SJSA1 (cell line): ENCODE measurements around the gene SELENOM. TPM values are rescaled to one million over a fixed set of nuclear protein-coding genes. Genes with fewer than 3 reads are reported as not detected.
"Not testable (repeated sequence)": the region's sequence is repeated elsewhere in the genome, so short reads cannot be mapped to it uniquely, and the experiment has no call there.

ENCODE experiments used
- DNase-seq, 2 experiments: peaks; one replicate each; pipeline ENCODE4 v3.0.0-alpha.2; 2015 to 2020; ENCODE audit warnings: low spot score in 2 of 2, low read depth in 1 of 2
- H3K27ac ChIP-seq: fragments of 250-450 bp; sonication (Bioruptor Pico); 2 replicates; pipeline ENCODE4 v1.5.1; 2020; ENCODE audit warnings: mild to moderate bottlenecking, moderate library complexity
- H3K27me3 ChIP-seq: fragments of 250-450 bp; sonication (Bioruptor Pico); replicated peaks from 2 replicates; pipeline ENCODE4 v1.5.1; 2020; ENCODE audit warnings: mild to moderate bottlenecking, moderate library complexity
- H3K36me3 ChIP-seq: fragments of 250-450 bp; sonication (Bioruptor Pico); 2 replicates; pipeline ENCODE4 v1.5.1; 2020; ENCODE audit warnings: mild to moderate bottlenecking
- H3K4me1 ChIP-seq: fragments of 250-450 bp; sonication (Bioruptor Pico); replicated peaks from 2 replicates; pipeline ENCODE4 v1.6.1; 2021; ENCODE audit warnings: mild to moderate bottlenecking
- H3K4me3 ChIP-seq: fragments of 250-450 bp; sonication (Bioruptor Pico); 2 replicates; pipeline ENCODE4 v1.5.1; 2020; ENCODE audit warnings: mild to moderate bottlenecking
- H3K9me3 ChIP-seq: fragments of 250-450 bp; sonication (Bioruptor Pico); replicated peaks from 2 replicates; pipeline ENCODE4 v1.5.1; 2020; ENCODE audit warnings: mild to moderate bottlenecking
- total RNA-seq: library from RNA; depleted of rRNA; stranded (reverse); fragments of >200 nt; shearing (Covaris generic); gene quantifications from 2 replicates; pipeline ENCODE4 v1.2.3, GENCODE V29; 2014

The SELENOM gene
- total RNA-seq, 1 experiment from 2014 or later, result 373 TPM

GRCh38 chr22:31125521-31126117, 18.3 kb upstream of the SELENOM start:
- Histone ChIP-seq H3K27me3 (no peaks in the 10 kb centered on the region), H3K36me3 (no peaks in the 10 kb centered on the region), H3K27ac (no peak overlapping the region), H3K4me1 (peaks cover 6% of the 10 kb centered on the region), H3K9me3 (no peaks in the 10 kb centered on the region), H3K4me3 (no peak overlapping the region)
- no peak for DNase-seq

DNA sequence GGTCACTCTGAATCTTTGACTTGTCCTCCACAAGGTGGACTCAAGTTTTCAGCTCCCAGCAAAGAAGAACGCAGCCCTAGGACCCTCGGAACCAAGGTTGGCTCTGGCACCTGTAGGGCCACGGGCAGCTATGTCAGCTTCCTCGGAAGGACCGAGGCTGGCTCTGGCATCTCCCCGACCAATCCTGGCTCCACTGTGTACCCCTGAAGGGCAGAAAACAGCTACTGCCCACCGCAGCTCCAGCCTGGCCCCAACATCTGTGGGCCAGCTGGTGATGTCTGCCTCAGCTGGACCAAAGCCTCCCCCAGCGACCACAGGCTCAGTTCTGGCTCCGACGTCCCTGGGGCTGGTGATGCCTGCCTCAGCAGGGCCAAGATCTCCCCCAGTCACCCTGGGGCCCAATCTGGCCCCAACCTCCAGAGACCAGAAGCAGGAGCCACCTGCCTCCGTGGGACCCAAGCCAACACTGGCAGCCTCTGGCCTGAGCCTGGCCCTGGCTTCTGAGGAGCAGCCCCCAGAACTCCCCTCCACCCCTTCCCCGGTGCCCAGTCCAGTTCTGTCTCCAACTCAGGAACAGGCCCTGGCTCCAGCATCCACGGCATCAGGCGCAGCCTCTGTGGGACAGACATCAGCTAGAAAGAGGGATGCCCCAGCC, 17.6 kb upstream of the SELENOM start:
- no peak for DNase-seq
- Histone ChIP-seq H3K4me3 (no peak overlapping the region), H3K27me3 (no peaks in the 10 kb centered on the region), H3K36me3 (no peaks in the 10 kb centered on the region), H3K9me3 (no peaks in the 10 kb centered on the region), H3K4me1 (peaks cover 6% of the 10 kb centered on the region), H3K27ac (no peak overlapping the region)

DNA sequence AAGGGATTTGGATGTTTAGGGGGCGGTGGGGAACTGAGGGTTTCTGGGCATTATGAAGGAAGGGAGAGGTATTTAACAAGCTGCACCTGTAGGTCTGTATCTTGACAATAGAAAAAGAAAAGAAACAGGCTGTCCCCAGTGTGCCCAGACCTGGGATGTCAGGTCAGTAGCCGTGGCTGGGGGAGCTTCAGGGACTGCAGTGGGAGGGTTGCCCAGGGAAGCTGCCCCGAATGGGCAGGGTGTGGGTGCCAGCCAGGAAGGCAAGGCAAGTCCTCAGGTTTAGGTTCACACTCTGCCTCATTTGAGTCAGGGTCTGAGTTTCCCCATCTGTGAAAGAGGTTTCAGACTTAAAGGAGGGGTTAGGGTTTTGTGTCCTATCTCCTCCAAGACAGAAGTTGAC, 16.9 kb upstream of the SELENOM start:
- Histone ChIP-seq H3K27me3 (no peaks in the 10 kb centered on the region), H3K4me1 (peaks cover 6% of the 10 kb centered on the region), H3K4me3 (no peak overlapping the region), H3K9me3 (no peaks in the 10 kb centered on the region), H3K27ac (no peak overlapping the region), H3K36me3 (no peaks in the 10 kb centered on the region)
- DNase-seq, result no peak

GRCh38 chr22:31123292-31123602, 15.9 kb upstream of the SELENOM start:
- DNase-seq, result no peak
- H3K4me3 ChIP-seq, result peak overlapping the region; percentile 26; the same call in 1 of the 2 replicates
- no peak overlapping the region for H3K27ac ChIP-seq
- peaks cover 6% of the 10 kb centered on the region for H3K4me1 ChIP-seq
- no peaks in the 10 kb centered on the region for H3K36me3 ChIP-seq
- no peaks in the 10 kb centered on the region for H3K27me3 ChIP-seq
- H3K9me3 ChIP-seq, result no peaks in the 10 kb centered on the region

DNA sequence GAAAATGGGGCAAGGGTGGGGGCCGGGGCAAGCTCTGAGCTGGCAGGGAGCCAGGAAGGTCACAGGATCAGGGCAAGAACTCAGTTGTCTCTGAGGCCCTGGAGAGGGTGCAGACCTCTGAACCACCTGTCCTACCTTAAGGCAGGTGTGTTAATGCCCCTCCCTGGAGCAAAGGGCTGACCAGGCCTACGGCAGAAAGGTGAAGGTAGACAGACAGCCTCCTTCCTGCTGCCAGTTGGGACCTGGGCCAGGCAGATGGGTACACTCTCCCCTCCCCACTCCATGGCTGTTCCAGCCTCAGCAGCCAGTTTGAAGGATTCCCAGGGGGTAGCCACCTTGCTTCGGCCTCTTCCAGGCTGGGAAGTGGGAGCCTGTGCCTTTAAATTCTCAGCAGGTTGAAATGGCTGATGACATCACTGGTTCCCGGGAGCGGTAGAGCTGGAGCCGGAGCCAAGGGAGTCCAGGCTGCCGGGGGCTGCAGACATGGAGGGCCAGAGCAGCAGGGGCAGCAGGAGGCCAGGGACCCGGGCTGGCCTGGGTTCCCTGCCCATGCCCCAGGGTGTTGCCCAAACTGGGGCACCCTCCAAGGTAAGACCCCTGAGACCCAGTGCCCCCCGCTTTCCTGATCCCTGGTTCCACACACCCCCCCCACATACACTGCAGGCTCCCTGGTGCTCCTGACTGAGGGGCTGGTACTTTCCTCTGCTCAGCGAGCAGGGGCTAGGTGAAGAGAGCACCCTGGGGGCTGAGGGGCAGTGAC, 15.3 kb upstream of the SELENOM start, which contains the start of gene INPP5J:
Gene INPP5J (plus strand): TSS at position 435 of the 760 bp plus-strand sequence. CDS start 49 bp downstream, at position 484.
- Histone ChIP-seq H3K4me3 (peak within 1 kb of the TSS; percentile 26), H3K4me1 (peaks cover 6% of the 10 kb centered on the region), H3K36me3 (no peaks in the 10 kb centered on the region), H3K27me3 (no peaks in the 10 kb centered on the region), H3K27ac (no peak within 1 kb of the TSS), H3K9me3 (no peaks in the 10 kb centered on the region)
- no peak for DNase-seq

GRCh38 chr22:31122196-31122531, 14.8 kb upstream of the SELENOM start:
- no peak for DNase-seq
- no peaks in the 10 kb centered on the region for H3K27me3 ChIP-seq
- no peaks in the 10 kb centered on the region for H3K9me3 ChIP-seq
- no peak overlapping the region for H3K27ac ChIP-seq
- H3K4me3 ChIP-seq, result no peak overlapping the region
- H3K36me3 ChIP-seq, result no peaks in the 10 kb centered on the region
- H3K4me1 ChIP-seq, result peaks cover 6% of the 10 kb centered on the region

GRCh38 chr22:31121403-31121802, 14.0 kb upstream of the SELENOM start:
- Histone ChIP-seq H3K36me3 (no peaks in the 10 kb centered on the region), H3K27ac (no peak overlapping the region), H3K4me1 (peaks cover 6% of the 10 kb centered on the region), H3K27me3 (no peaks in the 10 kb centered on the region), H3K4me3 (no peak overlapping the region), H3K9me3 (no peaks in the 10 kb centered on the region)
- no peak for DNase-seq

DNA sequence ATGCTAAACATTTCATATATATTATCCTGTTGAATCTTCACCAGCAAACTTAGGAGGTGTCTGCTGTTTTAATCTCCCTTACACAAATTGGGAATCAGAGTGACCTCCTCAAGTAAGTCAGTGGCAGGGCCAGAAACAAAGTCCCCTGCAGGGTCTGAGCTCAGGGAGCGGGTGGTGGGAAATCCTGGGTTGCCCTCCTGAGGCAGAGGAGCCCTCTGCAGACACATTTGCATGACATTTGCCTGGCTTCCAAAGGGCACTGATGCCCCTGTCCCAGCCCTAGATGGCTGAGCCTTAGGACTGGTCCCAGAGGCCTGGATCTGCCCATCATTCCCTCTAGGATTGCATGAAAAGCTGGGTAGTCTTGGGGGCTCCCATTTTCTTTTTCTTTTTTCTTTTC, 13.3 kb upstream of the SELENOM start:
- Histone ChIP-seq H3K4me1 (peaks cover 6% of the 10 kb centered on the region), H3K27me3 (no peaks in the 10 kb centered on the region), H3K27ac (no peak overlapping the region), H3K9me3 (no peaks in the 10 kb centered on the region), H3K36me3 (no peaks in the 10 kb centered on the region), H3K4me3 (no peak overlapping the region)
- no peak for DNase-seq

DNA sequence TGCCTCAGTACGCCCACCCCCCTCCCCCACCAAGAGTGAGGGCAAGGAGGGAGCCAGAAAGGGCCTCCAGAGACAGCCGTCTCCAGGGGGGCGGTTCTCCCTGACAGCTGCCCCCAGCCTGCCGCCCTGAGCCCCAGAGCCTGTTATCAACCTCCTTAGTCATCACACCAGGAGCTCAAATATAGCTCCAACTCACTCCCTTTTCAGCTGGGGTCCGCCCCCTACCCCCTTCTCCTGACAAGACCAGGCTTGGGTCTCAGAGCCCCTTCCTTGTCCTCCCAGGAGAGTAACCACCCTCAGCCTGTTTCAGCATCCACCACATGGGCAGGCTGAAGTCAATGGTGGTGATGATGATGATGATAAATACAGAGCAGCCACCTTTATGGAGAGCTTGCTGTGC, 12.9 kb upstream of the SELENOM start:
- Histone ChIP-seq H3K36me3 (no peaks in the 10 kb centered on the region), H3K4me3 (no peak overlapping the region), H3K4me1 (peaks cover 6% of the 10 kb centered on the region), H3K9me3 (no peaks in the 10 kb centered on the region), H3K27ac (no peak overlapping the region), H3K27me3 (no peaks in the 10 kb centered on the region)
- DNase-seq, result no peak

GRCh38 chr22:31119026-31119717, 11.8 kb upstream of the SELENOM start:
- Histone ChIP-seq H3K4me1 (peaks cover 6% of the 10 kb centered on the region), H3K4me3 (no peak overlapping the region), H3K9me3 (no peaks in the 10 kb centered on the region), H3K27me3 (no peaks in the 10 kb centered on the region), H3K36me3 (no peaks in the 10 kb centered on the region), H3K27ac (no peak overlapping the region)
- DNase-seq, result no peak

DNA sequence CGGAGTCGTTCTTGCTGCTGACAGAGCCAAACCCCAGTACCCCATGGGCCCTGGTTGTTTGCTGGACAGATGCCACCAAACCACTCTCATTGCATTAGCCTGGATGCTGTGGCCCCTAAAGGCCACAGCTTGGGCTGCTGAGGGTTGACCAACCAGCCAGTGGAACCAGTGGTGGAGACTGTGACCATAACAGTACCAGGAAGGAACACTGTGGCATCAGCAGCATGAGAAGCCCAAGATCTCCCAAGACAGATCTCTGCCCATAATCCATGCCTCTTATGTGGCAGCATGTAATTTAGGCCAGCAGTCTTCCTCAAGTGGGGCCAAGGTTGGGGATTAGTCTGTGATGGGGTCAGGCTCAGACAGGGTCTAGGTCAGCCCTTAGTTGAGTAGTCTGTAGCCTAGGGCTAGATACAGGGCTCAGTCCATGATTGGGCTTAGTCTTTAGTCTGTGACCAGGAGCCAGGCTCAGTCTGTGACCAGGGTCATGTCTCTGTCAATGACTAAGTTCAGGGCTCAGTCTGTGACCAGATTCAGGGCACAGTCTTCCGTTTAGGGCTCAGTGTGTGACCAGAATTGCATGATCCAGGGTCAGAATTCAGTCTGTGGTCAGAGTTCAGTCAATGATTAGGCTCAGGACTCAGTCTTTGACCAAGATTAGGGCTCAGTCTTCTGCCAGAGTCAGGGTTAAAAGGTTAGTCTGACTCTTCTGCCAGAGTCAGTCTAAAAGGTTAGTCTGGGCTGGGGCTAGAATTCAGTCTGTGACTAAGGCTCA, 10.9 kb upstream of the SELENOM start:
- H3K9me3 ChIP-seq, result no peaks in the 10 kb centered on the region
- no peaks in the 10 kb centered on the region for H3K27me3 ChIP-seq
- H3K4me3 ChIP-seq, result no peak overlapping the region
- H3K27ac ChIP-seq, result no peak overlapping the region
- no peaks in the 10 kb centered on the region for H3K36me3 ChIP-seq
- H3K4me1 ChIP-seq, result peaks cover 6% of the 10 kb centered on the region
- no peak for DNase-seq

GRCh38 chr22:31112547-31113091, 5.3 kb upstream of the SELENOM start:
- DNase-seq, H3K9me3 ChIP-seq, H3K4me1 ChIP-seq, H3K27me3 ChIP-seq, H3K36me3 ChIP-seq, H3K4me3 ChIP-seq, H3K27ac ChIP-seq: not testable (repeated sequence)

DNA sequence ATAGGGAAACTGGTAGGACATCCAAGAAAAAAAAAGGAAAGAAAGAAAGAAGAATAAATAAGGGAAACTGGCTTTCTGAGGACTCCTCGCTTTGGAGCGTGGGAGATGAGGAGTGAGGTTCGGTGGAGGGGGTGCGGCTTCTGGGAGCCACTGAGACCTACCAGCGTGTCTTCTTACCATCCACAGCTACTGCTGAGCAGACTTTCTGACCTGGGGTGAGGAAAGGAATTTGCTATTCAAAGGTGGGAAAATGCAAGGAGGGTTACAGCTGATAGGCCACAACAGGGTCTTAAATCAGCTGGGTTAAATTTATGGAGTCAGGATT, 488 bp upstream of the SELENOM start:
- Histone ChIP-seq H3K27ac (no peak overlapping the region), H3K9me3 (0 out of 2 replicates have a peak, but pooled peaks cover 5% of the 10 kb centered on the region), H3K4me1 (peaks cover 22% of the 10 kb centered on the region), H3K4me3 (peak overlapping the region; percentile 18), H3K27me3 (no peaks in the 10 kb centered on the region), H3K36me3 (peaks cover 44% of the 10 kb centered on the region)
- DNase-seq, result no peak
